ENCODE data around the gene RIPOR3.

RIPOR3 gene

DNA sequence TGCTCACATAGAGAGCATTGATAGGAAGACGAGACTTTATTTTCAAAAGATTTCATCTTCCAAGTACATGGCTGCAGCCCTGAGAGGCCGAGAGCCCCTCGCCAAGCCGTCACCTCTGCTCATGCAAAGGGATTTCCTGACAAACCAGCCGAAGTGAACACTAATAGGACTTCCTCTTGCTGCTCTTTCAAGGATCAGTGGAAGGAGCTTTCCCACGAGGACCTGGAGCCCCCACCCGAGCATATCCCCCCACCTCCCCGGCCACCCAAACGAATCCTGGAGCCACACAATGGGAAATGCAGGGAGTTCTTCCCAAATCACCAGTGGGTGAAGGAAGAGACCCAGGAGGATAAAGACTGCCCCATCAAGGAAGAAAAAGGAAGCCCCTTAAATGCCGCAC lies 111.8 kb downstream of the RIPOR3 start:
- DNase-seq = no peak
- no peaks in the 10 kb centered on the region for H3K4me1 ChIP-seq
- no peak overlapping the region for H3K4me3 ChIP-seq (ENCODE audit: low read depth, low read length)
- no peaks in the 10 kb centered on the region for H3K9me3 ChIP-seq
- no peaks in the 10 kb centered on the region for H3K27me3 ChIP-seq
- peaks cover 69% of the 10 kb centered on the region for H3K36me3 ChIP-seq
- TF ChIP-seq, protein P1, sequence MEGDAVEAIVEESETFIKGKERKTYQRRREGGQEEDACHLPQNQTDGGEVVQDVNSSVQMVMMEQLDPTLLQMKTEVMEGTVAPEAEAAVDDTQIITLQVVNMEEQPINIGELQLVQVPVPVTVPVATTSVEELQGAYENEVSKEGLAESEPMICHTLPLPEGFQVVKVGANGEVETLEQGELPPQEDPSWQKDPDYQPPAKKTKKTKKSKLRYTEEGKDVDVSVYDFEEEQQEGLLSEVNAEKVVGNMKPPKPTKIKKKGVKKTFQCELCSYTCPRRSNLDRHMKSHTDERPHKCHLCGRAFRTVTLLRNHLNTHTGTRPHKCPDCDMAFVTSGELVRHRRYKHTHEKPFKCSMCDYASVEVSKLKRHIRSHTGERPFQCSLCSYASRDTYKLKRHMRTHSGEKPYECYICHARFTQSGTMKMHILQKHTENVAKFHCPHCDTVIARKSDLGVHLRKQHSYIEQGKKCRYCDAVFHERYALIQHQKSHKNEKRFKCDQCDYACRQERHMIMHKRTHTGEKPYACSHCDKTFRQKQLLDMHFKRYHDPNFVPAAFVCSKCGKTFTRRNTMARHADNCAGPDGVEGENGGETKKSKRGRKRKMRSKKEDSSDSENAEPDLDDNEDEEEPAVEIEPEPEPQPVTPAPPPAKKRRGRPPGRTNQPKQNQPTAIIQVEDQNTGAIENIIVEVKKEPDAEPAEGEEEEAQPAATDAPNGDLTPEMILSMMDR (IDR thresholded peaks at IDR 0.05; ENCODE audit: low read depth, low read length) = no peak

DNA sequence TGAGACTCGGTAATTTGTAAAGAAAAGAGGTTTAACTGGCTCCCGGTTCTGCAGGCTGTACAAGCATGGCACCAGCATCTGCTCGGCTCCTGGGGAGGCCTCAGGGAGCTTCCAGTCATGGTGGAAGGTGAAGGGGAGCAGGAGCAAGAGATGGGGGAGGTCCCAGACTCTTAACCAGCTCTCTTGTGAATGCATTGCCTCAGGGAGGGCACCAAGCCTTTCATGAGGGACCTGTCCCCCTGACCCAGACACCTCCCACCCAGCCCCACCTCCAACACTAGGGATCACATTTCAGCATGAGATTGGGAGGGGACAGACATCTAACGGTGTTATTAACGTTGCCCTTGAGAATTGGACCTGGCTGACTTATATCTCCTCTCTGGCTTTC lies 112.6 kb downstream of the RIPOR3 start:
- TF ChIP-seq, protein P1 (IDR thresholded peaks at IDR 0.05; ENCODE audit: low read depth, low read length) = no peak
- DNase-seq = no peak
- Histone ChIP-seq H3K4me3 (ENCODE audit: low read depth, low read length) (no peak overlapping the region), H3K27me3 (no peaks in the 10 kb centered on the region), H3K36me3 (peaks cover 66% of the 10 kb centered on the region), H3K9me3 (no peaks in the 10 kb centered on the region), H3K4me1 (no peaks in the 10 kb centered on the region)

DNA sequence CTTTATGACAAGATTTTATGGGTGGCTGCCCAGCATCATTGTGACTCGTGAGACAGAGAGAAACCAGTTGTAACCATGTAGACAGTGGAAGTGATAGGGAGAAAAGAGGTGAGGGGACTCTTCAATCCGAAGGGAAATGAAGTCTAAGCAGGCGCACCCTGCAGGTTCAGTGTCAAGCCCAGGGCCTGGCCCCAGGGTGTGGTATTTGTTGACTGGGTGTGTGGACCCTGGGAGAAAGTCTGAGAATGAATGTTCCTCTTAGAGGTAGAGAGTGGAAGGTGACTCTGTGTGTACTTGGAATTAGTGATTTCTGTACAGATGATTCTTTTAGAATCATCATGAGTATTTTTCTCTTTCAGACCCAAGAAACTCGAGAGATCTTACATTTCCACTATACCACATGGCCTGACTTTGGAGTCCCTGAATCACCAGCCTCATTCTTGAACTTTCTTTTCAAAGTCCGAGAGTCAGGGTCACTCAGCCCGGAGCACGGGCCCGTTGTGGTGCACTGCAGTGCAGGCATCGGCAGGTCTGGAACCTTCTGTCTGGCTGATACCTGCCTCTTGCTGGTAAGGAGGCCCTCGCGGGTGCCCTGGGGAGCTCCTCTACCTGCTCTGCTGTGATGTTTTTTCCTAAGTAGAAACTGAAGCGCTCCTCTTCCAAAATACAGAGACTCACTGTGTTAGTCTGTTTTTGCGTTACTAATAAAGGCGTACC lies 113.1 kb downstream of the RIPOR3 start:
- TF ChIP-seq, protein P1 (IDR thresholded peaks at IDR 0.05; ENCODE audit: low read depth, low read length) = no peak
- Histone ChIP-seq H3K27me3 (no peaks in the 10 kb centered on the region), H3K4me1 (peaks cover 3% of the 10 kb centered on the region), H3K36me3 (peaks cover 60% of the 10 kb centered on the region), H3K4me3 (ENCODE audit: low read depth, low read length) (no peak overlapping the region), H3K9me3 (no peaks in the 10 kb centered on the region)
- DNase-seq = no peak

DNA sequence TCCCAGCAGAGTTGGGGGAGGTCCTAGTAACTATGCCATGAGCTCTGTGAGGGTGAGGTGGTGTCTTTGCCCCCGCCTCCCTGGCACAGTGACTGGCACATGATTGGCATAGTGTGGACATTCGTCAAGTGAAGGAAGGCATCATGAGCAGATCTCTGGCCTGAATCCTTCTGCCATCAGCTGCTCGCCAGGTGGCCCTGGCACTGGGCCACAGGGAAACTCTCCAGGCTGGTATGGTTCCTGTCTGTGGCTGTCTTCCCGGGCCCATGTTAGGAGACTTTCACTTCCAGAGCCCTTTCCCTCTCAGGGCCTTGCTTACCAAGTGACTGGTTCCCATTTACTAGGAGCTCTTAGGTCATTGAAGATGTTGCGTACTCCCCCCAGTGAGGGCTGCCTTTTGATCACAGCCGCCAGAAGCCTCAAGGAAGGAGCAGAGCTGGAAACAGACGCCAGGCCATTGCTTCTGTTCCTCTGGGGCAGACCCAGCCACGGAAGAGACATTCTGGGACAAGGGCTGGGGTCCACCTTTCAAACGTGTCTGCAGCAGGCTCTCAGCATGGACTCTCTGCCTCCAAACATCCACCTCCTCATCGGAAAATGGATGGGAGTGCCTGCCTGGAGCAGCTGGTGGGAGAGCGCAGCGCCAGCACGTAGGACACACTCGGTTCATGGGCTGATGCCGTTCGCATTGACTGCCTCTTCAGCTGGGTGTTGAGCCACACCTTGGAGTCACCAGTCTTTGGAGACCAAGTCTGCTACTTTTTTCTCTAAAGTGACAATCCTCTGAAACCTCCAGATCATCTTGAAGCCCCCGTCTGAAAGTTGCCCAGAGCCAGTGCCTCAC lies 113.9 kb downstream of the RIPOR3 start:
- no peaks in the 10 kb centered on the region for H3K9me3 ChIP-seq
- no peaks in the 10 kb centered on the region for H3K27me3 ChIP-seq
- peaks cover 11% of the 10 kb centered on the region for H3K4me1 ChIP-seq
- no peak overlapping the region for H3K4me3 ChIP-seq (ENCODE audit: low read depth, low read length)
- DNase-seq = peak; percentile 58
- peaks cover 54% of the 10 kb centered on the region for H3K36me3 ChIP-seq
- TF ChIP-seq, protein P1 (IDR thresholded peaks at IDR 0.05; ENCODE audit: low read depth, low read length) = no peak

DNA sequence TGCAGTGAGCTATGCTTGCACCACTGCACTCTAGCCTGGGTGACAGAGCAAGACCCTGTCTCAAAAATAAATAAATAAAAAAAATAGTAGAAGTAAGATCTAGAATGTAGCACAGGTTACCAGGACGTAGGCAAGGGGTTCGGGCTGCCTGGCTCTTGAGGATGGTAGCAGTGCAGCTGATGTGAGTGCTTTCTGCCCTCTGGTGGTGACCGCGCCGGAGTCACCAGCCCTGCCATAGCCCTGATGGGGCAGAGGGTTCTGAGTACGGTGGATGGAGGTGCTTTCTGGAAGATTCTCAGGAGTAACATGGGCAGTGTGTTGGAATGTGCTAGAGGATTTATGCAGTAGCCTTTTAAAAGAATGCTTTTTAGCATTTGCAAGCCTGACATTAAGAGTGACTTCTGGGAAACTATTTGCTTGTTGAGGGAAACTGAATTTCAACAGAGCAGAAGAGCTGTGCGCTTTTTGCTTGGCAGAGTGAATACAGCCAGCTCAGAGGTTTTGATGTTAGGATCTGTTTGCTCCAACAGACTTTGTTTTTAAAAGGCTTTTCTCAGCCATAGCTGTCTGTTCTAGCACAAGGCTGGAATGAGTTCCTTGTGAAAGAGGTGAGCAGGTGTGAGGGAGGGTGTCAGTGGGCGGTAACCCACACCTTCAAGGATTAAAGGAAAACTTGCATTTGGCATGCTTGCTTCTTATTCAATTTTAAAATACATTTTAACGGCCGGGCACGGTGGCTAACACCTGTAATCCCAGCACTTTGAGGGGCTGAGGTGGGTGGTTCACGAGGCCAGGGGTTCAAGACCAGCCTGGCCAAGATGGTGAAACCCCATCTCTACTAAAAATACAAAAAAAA lies 115.2 kb downstream of the RIPOR3 start:
- Histone ChIP-seq H3K36me3 (peaks cover 47% of the 10 kb centered on the region), H3K4me3 (ENCODE audit: low read depth, low read length) (no peak overlapping the region), H3K27me3 (no peaks in the 10 kb centered on the region), H3K9me3 (no peaks in the 10 kb centered on the region), H3K4me1 (peaks cover 22% of the 10 kb centered on the region)
- TF ChIP-seq, protein P1 (IDR thresholded peaks at IDR 0.05; ENCODE audit: low read depth, low read length) = peak; percentile 81
- peak; percentile 78 for DNase-seq

All from BE2C (cell line).